Iris pigment epithelial cell (primary cell): ENCODE data around the gene MAGI1.
"Not testable (repeated sequence)": the region's sequence is repeated elsewhere in the genome, so short reads cannot be mapped to it uniquely, and the experiment has no call there.

Experiments
- DNase-seq: peaks from one replicate; pipeline ENCODE4 v3.0.0-alpha.2; 2011; ENCODE audit warnings: low read depth

MAGI1 gene

DNA sequence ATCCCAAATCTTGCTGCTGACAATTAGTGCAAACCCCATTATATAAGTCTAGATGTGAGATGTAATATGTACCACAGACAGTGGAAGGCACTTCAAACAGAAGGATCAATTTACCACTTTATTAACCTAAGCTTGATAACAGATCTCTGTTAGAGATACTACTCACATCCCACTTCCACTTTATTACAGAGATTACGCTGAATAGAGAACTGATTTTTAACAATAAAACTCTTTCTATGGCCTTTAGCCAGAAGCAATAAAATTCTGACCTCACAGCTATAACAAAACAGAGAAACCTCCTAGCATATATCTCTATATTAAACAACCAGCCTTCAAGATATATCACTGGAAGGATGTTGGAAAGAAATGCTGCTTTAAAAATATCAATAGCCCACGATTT, 517.7 kb downstream of the MAGI1 start:
- DNase-seq = no peak

DNA sequence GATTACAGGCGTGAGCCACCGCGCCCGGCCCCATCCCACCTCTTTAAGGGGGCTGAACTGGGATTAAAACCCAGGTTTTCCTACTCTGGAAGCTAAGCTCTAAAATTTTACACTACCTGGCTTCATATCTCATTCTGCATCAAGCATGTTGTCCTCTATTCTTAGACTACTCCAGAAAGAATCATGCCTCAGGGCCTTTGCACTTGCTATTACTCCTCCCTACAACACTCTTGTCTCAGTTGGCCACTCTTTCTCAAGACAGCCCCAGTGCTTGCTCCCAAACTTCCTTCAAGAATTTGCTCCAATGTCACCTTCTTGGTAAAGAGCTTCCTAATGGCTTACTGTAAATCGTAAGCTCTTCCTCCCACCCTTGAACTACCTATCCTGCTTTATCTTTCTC, 521.7 kb downstream of the MAGI1 start:
- DNase-seq = no peak

DNA sequence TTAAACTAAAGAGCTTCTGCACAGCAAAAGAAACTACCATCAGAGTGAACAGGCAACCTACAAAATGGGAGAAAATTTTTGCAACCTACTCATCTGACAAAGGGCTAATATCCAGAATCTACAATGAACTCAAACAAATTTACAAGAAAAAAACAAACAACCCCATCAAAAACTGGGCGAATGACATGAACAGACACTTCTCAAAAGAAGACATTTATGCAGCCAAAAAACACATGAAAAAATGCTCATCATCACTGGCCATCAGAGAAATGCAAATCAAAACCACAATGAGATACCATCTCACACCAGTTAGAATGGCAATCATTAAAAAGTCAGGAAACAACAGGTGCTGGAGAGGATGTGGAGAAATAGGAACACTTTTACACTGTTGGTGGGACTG, 524.4 kb downstream of the MAGI1 start:
- DNase-seq = not testable (repeated sequence)

DNA sequence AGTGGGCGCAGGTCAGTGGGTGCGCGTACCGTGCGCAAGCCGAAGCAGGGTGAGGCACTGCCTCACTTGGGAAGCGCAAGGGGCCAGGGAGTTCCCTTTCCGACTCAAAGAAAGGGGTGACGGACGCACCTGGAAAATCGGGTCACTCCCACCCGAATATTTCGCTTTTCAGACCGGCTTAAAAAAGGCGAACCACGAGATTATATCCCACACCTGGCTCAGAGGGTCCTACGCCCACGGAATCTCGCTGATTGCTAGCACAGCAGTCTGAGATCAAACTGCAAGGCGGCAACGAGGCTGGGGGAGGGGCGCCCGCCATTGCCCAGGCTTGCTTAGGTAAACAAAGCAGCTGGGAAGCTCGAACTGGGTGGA, 529.3 kb downstream of the MAGI1 start:
- not testable (repeated sequence) for DNase-seq

DNA sequence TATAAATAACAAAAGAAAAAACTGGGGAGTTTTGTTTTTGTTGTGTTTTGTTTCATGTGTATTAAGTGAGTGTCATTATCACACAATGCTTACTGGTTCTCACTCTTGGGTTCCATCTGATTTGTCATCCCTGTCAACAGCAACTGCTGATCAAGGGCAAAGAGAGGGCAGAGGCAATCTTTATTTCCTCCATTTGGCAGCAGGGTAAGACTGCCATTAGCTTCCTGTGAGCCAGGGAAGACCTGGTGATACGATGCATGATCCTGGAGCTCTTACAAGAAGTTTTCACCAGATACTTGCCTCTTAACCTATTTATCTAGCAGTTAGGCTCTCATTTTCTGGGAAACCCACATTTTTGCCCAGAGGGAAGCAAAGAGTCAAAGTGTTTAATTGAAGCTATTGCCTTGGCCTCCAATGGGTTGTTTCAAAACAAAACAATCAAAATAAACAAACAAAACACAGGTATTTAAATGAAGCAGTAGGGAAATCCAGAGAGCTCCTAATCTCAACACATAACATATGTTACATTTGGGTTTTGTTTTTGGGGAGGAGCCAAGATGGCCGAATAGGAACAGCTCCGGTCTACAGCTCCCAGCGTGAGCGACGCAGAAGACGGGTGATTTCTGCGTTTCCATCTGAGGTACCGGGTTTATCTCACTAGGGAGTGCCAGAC, 529.8 kb downstream of the MAGI1 start:
- DNase-seq = no peak

DNA sequence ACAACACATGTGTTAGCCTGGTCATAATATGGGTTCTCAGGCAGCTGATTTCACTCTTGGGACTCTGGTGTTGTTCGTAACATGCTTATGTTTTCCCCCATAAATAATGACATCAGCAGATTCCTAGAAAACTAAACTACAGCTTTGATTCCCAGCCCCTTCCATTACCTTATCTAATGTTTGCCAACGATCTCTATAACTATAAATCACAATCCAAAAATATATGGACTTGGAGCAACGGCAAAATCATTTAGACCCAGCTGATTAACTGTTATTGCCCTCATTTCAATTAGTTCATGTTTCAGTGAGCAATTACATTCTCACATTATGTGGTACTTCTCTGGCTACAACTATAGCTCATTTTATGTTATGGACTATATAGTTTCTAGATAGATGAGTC, 531.3 kb downstream of the MAGI1 start:
- no peak for DNase-seq

DNA sequence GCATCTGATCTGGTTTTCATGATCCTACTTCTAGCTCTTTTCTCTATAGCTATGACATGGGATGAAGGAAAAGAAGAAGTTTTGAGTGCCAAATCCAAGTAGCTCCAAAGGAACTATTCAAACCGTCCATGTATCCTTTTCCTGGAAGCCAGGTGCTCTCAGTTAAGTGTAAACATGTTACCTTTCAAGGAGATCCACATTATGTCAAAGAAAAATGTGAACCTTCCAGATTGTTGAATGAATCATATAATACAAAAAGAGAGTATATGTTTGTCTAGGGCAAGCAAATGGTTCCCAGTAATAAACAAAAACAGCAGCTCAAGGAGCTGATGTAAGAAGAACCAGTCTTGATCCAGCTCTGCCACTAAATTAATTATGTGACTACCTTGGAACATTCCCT, 534.9 kb downstream of the MAGI1 start:
- no peak for DNase-seq

DNA sequence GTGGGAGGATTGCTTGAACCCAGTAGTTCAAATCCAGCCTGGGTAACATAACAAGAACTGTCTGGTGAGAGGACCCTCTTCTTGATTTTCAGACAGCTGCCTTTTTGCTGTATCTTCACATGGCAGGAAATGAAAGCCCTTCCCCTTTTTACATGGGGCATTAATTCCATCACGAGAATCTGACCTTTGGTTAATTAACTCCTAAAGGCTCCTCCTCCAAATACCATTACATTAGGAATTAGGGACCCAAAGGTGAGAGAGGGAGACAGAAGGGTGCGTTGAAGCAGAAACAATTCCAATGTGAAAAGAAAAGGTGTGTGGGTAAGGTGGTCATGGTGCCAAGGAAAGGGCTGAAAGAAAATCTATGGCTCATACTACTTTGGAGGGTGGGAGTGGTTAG, 536.2 kb downstream of the MAGI1 start:
- DNase-seq = no peak

DNA sequence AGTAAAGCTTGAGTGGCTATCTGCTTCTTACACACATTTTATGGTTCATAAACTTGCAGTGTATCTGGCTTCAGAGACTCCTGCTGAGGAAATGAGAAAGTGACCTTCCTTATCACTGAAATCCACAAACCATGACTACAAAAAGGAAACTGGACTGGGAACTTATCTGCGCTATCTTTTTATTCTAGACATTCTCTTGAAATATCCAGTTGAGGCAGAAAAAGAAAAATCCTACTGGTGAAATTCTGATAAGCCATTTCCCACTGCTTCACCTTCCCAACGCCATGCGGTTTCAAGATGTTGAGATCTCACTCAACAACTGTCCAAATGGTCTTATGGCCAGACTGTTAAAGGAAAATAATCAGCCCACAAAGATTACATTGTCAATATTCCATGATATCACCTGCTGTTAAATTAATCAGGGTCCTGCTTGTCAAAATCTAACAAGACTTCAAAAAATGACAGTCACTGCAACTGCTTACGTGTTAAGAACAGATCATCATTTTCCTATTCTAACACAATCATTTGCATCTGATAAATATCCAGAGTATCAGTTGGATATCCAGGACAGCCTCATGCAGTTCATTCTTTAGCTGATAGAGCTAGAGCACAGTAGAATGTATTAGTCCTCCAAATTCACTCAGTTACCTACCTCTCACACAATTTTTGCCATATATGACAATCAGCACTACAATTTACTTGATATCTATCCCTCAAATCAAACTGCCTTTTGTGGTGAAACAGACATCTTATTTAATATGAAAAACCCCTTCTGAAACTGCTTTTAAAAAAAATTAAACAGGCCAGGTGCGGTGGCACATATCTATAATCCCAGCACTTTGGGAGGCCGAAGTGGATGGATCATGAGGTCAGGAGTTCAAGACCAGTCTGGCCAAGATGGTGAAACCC, 538.1 kb downstream of the MAGI1 start:
- no peak for DNase-seq

DNA sequence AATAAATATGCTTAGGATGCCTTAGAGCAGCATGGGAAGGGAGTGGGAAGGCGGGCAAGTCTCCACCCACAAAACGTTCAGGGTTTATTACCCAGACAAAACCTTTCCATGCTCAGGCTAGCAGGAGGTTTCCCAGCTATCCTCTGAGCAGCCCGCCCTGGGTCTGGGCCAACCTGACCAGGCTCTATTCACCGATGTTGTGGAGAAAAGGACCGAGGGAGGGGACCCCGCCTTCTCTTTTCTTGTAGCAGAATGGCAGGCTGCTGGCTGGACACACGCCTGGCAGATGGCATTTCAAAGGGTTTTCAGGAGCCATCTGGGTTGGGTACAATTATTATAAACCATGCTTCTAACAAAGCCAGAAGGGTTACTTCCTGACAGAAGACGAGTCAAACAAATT, 540.9 kb downstream of the MAGI1 start:
- DNase-seq = no peak

DNA sequence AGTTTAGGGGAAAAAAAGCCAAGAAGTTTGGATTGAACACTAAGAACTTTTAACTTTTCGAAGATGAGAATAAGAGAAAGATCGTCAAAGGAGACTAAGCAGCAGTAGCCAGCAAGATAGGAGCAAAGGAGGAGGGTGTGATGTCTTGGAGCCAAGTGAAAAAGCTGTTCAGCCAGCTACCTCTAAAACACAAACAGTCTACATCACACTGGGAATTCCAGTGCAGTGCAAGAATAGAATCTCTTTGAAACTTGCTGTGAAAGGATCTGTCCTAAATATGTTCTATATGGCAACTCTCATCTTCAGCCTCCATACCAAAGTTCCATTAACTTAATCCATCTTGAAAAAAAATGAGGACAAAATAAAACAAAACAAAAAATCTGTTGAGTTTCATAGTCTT, 541.5 kb downstream of the MAGI1 start:
- no peak for DNase-seq

DNA sequence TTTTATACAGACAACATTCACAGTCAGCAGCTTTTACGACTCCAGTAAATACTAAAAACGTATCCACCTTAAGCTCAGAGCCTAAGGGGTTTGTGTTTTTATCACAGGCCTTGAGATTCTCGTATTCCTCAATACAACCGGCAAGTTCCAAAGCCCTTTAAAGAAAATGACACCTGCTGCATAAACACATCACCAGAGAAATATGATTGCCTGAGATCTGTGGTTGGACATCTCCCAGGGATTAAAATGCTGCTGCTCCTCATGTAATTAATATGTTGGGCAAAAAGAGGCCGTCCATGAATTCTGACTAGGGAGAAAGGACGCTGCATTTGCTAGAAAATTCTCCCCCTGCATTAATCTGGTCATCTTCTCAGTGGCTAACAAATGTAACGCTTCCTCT, 544.8 kb downstream of the MAGI1 start:
- DNase-seq = no peak

DNA sequence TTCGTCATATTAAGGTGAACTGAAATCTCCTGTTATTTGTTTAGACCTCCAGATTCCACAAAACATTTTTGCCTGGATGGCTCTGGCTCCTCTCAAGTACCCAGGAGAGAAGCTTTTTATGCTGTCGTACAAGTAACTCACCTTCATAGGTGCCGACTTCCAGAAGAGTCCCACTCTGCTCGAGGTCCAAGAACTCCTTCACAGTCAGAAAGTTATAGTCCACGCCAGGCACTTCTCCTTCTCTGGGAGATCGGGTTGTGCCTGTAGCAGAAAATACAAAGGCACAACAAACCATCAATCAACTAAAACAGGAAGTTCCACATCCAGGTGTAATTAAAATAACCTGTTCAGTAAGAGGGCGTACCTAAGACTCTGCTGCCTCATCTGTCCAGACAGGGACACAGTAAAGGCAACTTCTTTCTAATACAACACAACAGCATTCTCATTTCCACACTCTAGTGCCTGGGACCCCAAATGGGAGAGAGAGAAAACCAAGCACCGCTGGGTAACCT, 545.3 kb downstream of the MAGI1 start:
- no peak for DNase-seq

DNA sequence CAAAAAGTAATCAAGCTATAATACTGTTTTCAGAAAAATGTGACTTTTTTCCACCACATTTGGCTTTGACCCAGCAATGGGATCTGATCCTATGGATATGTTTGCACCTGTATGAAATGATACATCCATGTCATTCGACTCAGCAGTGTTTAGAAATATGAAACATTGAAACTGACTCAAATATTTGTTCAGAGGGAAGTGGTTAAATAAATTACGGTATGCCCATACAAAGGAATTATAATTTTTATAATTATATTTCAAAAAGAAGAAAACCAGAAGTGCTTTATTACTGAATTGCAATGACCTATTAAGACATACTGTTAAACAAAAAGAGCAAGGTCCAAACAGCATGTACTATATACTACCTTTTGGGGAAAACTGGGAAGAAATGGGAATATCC, 546.5 kb downstream of the MAGI1 start:
- no peak for DNase-seq

DNA sequence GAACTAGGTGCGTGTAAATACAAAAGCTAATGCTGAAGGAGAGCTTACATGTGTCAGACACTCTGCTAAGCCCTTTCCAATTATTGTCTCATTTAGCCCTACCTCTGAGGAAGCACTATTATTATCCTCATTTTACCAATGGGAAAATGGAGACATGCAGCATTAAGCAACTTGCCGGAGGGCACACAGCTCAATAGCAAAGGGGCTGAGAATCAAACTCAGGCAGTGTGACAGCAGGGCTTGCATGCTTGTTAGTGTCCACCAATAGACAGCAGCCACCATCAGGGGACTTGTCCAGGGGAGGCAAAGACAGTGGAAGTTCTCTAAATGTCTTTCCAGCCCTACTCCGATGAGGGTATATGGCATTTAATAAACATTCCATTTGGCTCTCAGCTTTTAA, 548.6 kb downstream of the MAGI1 start:
- DNase-seq = no peak

DNA sequence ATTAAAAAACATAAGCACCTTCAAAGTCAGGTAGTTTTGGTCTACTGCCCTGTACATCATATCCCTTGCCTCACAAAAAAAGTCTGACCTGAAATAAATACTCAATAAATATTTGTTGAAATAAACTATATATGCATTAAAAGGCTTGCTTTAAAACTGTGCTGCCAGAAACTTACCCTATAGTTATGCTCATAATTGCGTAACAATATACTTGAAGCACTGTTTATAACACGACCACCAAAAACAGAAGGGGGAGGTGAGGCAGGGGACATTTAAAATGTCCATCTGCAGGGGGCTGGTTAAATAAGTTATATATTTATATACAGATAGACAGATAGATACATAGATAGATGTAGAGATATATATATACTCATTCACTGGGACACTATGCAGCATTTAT, 549.5 kb downstream of the MAGI1 start:
- no peak for DNase-seq

DNA sequence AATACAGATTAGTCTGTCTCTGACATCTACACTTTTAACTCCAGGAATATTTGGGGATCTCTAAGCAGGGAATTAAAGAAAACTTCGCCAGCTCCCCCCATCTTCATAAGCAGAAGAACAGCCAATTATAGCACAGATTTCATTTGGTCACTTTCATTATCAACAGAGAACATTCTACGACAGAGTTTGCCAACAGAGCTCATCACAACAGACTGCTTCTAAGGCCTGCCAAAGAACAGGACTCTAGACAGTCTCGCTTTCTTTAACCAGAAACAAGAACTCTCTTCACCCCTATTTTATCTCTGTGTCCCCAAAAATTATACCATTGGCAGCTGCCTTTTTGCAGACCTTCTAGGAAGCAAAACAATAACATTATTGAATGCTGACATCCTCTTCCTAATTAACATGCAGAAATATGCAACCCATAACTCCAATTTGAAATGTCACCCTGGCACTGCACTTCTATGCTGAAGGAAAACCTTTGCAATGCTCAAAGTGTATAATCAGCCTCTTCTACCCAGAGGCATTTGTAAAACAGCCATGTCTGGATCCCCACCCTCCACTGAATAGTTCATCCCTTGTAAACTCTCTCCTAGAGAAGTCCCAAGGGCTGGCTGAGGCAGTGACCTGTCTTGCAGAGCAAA, 552.8 kb downstream of the MAGI1 start:
- no peak for DNase-seq

DNA sequence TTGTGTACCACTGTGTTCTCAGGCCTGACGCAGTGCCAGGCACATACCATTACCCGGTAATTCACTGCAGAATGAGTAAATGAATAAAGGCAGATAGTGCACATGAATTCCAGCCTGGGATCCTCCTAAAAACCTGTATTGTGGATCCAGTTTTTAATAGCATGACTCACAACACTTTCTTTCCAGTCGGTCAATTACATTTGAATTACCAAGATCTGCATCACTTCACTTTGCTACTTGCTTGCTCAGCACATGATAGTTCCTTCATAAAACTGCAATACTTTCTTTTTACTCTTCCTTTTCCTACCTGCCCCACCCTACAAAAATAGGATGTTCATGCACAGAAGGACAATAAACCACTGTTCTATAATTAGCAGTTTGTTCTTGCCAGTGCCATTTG, 553.8 kb downstream of the MAGI1 start:
- DNase-seq = no peak

DNA sequence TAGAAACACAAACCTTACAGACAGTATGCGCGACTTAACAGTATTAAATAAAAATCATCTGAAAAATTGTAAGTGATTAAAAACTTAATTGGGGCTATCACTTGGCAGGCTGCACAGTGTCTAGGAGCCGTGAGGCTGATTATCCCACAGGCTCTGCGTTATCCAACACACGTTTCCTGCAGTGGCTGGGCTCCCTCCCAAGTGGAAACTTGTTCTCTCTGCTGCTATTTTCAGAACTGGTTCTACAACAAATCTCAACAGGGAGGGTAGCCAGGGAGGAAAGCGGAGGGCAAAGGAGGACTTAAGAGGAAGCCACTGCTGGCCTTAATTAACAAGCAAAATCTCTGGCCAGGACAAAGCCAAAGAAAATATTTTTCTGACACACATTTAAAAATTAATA, 555.2 kb downstream of the MAGI1 start:
- peak; percentile 10 for DNase-seq

DNA sequence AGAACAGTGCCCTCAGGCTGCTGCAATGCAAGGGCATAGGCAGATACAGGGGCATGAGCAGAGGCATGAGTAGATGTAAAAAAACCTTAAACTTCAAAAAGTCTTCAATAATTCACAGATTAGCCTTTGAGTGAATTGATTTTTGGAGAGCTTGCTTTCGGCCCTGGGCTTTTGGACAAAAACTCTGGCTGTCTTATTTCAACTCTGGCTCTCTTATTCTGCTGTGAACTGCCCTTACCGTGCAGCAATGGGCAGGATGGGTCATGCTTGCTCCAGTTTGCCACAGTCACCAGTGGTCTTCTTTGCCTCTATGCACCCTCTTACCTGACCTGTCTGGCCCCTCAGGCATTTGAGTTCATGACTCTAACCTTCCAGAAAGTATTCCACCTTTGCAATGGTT, 555.7 kb downstream of the MAGI1 start:
- no peak for DNase-seq

DNA sequence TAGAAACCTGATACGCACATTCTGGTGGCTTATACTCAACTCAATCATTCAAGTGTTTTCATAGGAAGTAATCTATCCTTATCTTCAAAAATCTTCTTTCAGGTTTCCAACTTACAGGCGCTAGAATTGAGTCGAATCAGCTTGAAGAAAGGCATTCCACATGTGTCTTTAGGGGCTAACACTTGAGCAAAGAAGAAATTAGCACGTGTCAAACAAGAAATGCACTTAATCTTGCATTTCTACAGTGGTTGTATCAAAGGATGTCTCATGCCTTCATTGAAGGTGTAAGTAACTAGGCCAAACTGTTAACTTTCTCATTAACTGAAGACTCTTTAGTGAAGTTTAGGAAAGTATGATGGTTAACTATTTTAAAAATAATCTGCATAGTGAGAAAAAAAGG, 557.6 kb downstream of the MAGI1 start:
- no peak for DNase-seq

DNA sequence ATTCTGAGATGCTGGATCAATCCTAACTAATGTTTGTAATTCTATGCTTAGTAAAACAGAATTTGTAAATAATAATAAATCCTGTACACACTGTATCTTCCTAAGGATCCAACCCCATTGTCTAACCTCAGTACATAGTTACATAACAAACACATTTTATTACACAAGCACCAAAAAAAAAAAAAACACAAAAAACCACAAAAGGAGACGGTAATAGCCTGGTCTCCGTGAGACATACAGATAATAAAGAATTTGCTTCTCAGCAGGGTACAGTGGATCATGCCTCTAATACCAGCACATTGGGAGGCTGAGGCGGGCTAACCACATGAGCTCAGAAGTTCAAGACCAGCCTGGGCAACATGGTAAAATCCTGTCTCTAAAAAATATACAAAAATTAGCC, 558.7 kb downstream of the MAGI1 start:
- peak; percentile 19 for DNase-seq
